A673 (cell line): ENCODE data around the gene CACNA1A.

ENCODE experiments used
- EZH2 ChIP-seq: fragments of 200-600 bp; sonication (generic); IDR thresholded peaks from 2 replicates; pipeline ENCODE4 v1.6.1; 2017; ENCODE audit warnings: borderline replicate concordance, low read depth, mild to moderate bottlenecking, mixed read lengths, antibody characterized with exemption, low read length; ENCODE audit not compliant: poor library complexity, severe bottlenecking
- TF ChIP-seq, protein P1 (sequence below): fragments of 300-800, 200-600 bp; sonication (generic); conservative IDR thresholded peaks from 2 replicates; pipeline ENCODE4 v1.5.1; 2017; ENCODE audit warnings: low read depth, mild to moderate bottlenecking, antibody characterized with exemption, low read length, moderate library complexity, mixed read lengths

DNA sequence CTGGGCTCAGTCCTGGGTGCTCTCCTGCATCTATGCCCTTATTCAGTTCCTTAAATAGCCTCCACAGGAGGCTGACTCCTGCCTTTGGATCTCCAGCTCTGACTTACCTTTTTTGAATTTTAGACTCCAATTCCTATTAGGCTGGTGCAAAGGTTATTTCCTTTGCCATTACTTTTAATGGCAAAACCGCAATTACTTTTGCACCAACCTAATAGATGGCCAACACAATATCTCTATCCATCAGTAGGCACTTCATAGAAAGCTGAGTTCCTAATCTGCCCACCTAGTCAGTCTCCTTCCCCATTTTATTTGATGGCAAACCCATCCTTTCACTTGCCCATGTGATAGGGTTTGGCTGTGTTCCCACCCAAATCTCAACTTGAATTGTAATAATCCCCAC lies 95.3 kb downstream of the CACNA1A start:
- TF ChIP-seq, protein P1, sequence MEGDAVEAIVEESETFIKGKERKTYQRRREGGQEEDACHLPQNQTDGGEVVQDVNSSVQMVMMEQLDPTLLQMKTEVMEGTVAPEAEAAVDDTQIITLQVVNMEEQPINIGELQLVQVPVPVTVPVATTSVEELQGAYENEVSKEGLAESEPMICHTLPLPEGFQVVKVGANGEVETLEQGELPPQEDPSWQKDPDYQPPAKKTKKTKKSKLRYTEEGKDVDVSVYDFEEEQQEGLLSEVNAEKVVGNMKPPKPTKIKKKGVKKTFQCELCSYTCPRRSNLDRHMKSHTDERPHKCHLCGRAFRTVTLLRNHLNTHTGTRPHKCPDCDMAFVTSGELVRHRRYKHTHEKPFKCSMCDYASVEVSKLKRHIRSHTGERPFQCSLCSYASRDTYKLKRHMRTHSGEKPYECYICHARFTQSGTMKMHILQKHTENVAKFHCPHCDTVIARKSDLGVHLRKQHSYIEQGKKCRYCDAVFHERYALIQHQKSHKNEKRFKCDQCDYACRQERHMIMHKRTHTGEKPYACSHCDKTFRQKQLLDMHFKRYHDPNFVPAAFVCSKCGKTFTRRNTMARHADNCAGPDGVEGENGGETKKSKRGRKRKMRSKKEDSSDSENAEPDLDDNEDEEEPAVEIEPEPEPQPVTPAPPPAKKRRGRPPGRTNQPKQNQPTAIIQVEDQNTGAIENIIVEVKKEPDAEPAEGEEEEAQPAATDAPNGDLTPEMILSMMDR: no peak
- no peak for TF ChIP-seq EZH2
